Mucosa of gallbladder (tissue), 1 donor: ENCODE data around the gene LGR6. TPM values are rescaled to one million over a fixed set of nuclear protein-coding genes. Genes with fewer than 3 reads are reported as not detected.

Source experiments
- DNase-seq: peaks from one replicate; pipeline ENCODE4 v3.0.0-alpha.2; 2020; ENCODE audit warnings: low spot score
- total RNA-seq: library from RNA; stranded (reverse); gene quantifications from one replicate; pipeline ENCODE4 v1.2.1, GENCODE V29; 2021
- donor health status: DM: no; HTN: no; CAD: no.

The LGR6 gene
- total RNA-seq, 1 donor from 2014 or later: 60.7 TPM

GRCh38 chr1:202199040-202199889 lies 5.7 kb downstream of the LGR6 start:
- DNase-seq: peak; percentile 15

GRCh38 chr1:202200112-202200548 lies 6.5 kb downstream of the LGR6 start:
- DNase-seq: peak; percentile 56

- DNase-seq: peak; percentile 22
Measured at GRCh38 chr1:202200669-202201068, 7.1 kb downstream of the LGR6 start.

GRCh38 chr1:202201266-202201665 lies 7.7 kb downstream of the LGR6 start:
- DNase-seq: no peak

GRCh38 chr1:202201971-202202370 lies 8.4 kb downstream of the LGR6 start:
- DNase-seq: no peak

GRCh38 chr1:202202500-202203168 lies 9.0 kb downstream of the LGR6 start:
- no peak for DNase-seq

GRCh38 chr1:202203238-202204039 lies 9.8 kb downstream of the LGR6 start:
- DNase-seq: no peak

GRCh38 chr1:202204065-202204464 lies 10.5 kb downstream of the LGR6 start:
- DNase-seq: no peak

GRCh38 chr1:202205523-202206190 lies 12.1 kb downstream of the LGR6 start:
- no peak for DNase-seq

- no peak for DNase-seq
Measured at GRCh38 chr1:202207292-202207691, 13.7 kb downstream of the LGR6 start.

GRCh38 chr1:202208351-202208857 lies 14.8 kb downstream of the LGR6 start:
- DNase-seq: no peak

- no peak for DNase-seq
Measured at GRCh38 chr1:202210385-202210784, 16.8 kb downstream of the LGR6 start.

- no peak for DNase-seq
Measured at GRCh38 chr1:202210969-202211368, 17.4 kb downstream of the LGR6 start.

- DNase-seq: no peak
Measured at GRCh38 chr1:202212787-202213186, 19.2 kb downstream of the LGR6 start.

GRCh38 chr1:202213361-202214088 lies 19.9 kb downstream of the LGR6 start:
- DNase-seq: no peak

- no peak for DNase-seq
Measured at GRCh38 chr1:202214089-202214843, 20.7 kb downstream of the LGR6 start.

GRCh38 chr1:202215472-202216130 lies 22.0 kb downstream of the LGR6 start:
- no peak for DNase-seq

GRCh38 chr1:202216691-202217090 lies 23.1 kb downstream of the LGR6 start:
- DNase-seq: no peak

GRCh38 chr1:202217516-202217915 lies 23.9 kb downstream of the LGR6 start:
- no peak for DNase-seq
